Head of caudate nucleus (tissue), 42 donors: ENCODE measurements around the gene NEK10.

Experiments
- DNase-seq, 42 donors: peaks; one replicate each; pipeline versions ENCODE4 v3.0.0 to v3.0.0-alpha.2; 2020 to 2021; ENCODE audit warnings: mixed read lengths in 7 of 42
- intact Hi-C: fragments of 100-400 bp; cut with DNase I; formaldehyde crosslinking; loops from one replicate; pipeline ENCODE4 v1.15.0; 2022

The NEK10 gene

DNA sequence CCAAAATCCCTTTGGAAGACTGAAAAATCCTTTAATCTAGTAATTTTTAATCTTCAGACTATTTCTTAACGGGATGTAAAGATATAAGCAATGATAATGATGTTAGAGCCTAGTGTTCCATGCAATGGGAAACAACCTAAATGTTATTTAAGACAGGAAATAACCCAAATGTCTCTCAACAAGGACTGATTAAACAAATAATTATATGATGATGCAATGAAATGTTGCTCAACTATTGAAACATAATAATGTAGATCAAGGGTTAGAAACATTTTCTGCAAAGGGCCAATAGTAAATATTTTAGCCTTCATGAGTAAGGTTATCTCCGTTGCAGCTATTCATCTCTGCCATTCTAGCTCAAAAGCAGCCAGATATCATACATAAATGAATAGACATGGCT, 275.4 kb downstream of the NEK10 start:
- intact Hi-C loops = no loop called here
- DNase-seq = no peak

DNA sequence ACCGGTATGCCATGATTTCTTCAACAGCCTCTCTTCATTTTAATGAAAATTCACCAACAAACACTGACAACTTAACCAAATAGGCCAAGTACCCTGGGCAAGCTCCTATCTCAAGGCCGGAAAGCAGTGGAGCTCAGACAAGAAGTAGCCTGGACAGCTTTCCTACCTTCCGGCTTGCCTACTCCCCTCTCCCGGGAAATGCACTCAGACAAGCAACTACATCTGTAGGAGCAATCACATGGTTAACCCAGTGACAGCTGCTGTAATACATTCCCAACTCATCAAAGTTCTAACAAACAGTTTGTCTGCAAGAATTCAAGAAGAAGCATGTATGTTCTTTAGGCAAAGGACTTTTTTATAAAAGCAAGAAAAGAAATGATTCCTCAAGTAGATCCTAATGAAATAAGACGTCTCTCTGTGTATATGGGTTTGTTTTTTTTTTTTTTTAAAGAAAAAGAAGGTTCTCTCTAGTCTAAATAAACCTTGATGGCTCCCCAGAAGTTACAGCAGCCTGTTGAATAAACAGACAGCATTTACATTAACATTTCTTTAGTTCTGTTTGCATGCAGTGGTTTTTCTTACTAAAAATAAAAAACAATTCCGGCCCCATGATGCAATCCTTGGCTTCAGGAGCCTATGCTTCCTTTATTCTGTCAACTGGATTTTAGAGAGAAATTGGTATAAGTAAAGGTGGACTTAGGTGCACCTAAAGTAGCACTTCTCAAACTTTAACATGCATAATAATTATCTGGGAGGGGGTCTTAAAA, 278.7 kb downstream of the NEK10 start:
- DNase-seq = no peak
- intact Hi-C loops = no loop called here

DNA sequence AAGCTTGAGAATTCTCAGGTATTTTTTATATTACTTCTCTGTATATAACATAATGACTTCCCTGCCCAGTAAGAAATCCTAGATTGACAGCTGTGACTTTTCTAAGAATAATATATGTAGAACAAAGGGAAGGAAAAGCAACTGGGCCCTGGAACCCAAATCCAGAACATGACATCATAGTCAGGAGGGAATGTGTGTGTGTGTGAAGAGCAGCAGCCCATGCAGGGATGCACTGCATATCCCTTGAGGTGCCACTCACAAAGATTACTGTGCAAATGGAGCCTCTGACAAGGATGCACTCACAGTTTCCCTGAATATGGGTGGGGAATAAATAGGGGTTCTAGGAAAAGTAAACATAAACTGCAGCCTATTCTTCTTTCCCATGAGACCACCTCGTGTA, 279.5 kb downstream of the NEK10 start:
- intact Hi-C loops = no loop called here
- DNase-seq = no peak

DNA sequence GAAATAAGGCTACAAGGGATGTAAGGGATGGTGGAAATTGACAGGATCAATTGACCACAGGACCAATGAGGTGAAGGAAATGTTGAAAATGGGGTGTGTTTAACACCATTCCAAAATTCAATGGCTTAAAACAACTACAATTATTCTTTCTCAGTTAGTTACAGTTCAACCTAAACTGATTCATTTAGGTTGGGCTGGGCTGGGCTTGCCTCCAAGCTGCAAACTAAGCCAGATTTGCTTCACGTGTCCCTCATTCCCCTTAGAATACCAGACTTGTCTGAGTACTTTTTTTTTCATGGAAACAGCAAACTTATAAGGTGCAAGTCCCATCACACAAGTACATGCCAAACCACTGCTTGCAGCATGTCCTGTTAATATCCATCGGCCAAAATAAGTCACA, 280.1 kb downstream of the NEK10 start:
- intact Hi-C loops = no loop called here
- DNase-seq = no peak

DNA sequence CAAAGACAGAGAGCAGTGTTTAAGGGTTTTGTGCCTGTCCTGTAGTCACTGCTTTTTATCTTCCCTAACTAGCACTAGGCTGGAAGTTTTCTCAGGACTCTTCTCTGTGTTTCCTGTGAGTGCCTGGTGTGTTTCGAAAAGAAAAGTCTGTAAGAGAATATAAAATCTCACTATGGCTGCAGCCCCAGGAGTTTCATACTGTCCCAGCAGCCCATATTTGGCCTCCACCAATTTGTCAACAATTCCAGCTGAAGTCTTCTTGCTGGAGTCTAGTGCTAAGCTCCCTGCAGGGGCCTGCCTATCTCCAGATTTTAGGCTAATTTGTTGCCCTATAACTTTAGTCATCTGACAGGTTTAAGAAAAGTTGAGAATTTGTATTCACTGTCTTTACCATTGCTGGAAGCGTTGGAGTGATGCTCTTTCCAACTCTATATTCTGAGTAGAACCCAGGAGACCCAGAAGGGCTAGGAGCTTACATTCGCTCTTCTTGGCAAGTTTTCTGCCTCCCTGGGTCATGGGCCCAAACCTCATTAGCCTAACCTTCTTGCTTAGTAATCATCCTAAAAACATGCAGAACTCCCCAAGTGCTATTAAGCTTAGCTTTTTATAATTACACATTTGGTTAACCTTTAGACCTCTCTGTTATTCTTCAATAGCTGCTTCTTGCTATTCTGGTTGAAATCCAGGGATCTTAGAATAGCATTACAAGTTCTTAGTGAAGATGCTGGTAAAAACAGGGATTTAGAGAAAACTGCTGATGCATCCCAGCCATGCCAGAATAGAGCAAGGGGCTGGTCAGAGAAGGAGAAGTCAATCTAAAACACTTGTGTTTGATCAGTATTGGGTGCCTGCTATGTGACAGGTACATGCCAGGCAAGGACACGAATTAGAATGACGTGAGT, 283.1 kb downstream of the NEK10 start:
- DNase-seq = no peak
- intact Hi-C loops = no loop called here

DNA sequence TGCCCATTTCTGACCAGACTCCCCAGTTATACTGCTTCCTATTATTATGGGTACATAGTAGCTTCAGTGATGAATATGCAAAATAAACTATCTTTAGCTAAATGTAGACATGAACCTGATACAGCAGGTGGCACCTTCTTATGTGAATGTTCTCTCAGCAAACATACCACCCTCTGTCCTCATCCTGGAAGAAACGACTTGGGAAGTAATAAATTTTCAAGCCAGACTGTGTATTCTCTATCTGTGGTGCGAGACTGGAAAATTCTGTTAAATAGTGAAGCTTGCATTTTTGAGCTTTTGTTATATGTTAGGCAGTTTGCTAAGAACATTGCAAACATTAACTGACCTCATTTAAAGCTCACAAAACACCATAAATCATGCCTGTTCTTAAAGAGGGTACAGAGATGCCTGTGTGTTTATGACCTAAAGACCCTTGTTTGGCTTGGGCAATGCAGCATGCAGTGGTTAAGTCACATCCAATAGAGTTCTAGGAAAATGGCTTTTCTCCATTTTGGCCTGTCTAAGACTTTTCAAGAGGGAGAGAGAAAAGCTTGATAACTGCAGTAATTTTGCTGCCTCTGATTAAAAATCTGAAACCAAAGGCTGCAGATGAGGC, 287.1 kb downstream of the NEK10 start:
- intact Hi-C loops = no loop called here
- no peak for DNase-seq

DNA sequence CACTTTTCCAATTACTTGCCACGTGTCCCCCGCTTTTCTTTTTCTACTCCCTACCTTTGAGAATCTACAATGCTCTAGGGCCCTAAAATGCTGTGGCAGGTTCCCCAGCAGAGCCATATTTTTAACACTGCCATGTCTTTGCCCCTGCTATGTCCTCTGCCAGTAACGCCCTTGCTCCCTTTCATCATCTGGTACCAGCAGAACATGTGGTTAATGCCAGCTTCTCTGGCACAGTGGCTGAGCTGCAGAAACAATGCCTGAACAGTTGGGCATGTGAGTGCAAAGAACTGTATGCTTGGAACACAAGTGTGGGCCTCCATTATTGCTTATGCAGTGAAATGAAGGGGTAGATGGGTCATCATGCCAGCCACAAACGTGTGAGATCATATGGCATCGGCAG, 287.6 kb downstream of the NEK10 start:
- DNase-seq = no peak
- intact Hi-C loops = no loop called here

DNA sequence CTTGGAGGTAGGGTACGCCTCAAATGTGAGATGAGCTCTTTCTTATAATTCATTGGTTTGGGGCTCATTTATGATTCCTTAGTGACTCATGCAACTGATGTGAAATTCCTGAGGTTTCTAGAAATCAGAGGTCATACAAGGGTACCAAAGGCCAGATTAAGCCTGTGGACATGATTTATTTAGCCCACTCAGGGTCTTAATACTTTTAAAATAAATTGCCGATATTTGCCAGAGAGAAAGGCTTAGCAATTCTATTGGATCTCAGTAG, 289.0 kb downstream of the NEK10 start:
- no peak for DNase-seq
- intact Hi-C loops = no loop called here

DNA sequence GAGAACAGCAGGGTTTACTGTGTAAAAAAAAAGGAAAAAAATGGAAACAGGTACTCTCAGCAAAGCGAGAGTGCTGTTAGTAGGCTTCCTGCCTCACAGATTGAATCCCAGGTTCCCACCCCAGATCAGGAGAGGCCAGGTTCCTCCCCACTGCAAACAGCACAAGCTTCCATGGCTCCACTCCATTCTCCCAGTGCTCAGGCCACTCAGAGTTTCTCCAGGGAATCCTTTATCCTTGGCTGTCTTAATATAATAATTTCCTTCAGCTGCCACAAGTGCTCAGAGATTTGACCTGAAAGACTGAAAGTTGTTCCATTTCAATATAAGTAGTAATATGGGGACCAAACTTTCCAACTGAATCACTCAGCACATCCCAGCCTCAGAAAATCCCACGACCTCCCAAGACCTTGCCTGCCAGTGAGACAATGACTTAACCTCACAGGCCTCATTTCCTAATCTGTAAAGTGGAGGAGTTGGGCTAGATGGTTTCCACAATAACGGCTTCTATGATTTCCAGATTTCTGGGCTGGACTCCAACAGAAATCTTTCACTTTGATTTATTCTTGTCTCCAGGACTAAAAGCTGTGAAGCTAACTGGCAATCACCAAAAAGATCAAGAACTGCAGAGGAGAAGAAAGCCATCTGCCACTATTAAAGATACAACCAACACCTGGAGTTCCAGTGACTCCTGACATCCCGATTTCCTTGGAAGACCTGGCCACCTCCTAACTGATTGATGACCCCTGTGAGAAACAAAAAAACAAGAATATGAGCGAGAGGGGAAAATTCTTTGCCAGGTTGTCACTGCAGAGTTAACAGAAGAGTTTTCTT, 289.5 kb downstream of the NEK10 start:
- DNase-seq = no peak
- intact Hi-C loops = no loop called here

DNA sequence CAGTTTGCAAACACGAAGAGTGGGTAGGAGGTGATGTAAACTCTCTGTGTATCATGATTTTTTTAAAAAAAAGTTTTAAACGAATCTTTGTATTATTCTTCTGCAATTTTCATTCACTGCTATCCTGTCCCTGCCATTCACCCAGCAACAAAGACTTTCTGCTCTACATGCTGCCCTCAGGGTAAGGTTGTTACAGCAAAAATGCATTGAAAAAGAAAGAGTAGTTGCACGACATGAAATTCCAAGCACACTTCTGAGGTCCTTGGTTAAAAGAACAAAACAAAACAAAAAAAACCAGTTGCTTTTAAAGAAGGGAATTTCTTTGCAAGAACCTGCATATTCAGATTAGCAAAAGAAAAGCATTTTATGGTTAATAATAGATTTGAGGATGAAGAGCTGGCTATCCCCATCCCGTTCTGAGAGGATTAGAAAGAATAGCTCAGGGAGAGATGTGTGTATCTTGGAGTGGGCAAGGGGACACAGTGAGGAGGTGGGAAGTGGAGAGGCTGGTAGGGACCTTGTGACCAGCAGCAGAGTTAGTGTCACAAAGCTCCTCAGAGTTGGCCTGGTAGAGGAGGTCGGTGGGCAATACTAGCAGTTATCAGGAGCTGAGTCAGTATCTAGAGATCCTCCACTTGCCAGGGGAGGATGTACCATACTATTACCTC, 290.8 kb downstream of the NEK10 start:
- intact Hi-C loops = no loop called here
- DNase-seq = no peak

DNA sequence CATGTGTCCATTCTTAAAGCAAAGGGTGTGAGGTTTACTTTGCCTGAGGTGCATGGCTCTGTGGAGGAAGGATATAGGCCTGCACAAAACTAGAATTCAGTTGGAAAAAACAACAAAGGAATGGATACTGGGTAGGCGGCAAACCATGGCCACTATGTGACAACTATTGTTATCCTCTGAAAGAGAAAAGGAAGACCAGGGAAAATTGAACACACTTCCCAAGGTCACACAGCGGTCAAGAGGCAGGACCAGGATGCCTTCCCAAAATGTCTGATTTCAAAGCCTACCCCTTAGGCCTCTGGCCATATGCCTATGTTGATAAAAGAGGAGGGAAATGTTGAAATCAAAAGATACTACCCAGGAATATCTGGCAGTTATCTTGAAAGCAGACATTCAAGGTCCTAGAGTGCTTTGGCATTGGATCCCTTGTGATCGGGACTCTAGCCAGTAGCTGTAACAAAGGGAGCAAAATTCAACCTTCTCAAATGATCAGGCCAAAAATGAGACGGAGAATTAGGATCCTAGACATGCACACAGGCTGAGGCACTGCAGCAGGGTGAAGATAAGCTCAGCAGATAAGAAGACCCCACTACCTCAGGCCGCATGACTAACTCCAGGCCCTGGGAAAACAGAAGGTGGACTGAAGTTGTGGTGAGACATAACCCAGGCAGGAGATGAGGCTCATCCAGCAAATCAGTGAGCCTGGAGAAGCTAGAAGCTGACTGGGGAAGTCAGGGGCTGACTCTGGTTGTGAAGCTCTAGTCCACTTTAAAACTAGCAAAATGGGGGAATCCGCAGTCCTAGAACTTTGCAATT, 292.2 kb downstream of the NEK10 start:
- intact Hi-C loops = no loop called here
- no peak for DNase-seq

DNA sequence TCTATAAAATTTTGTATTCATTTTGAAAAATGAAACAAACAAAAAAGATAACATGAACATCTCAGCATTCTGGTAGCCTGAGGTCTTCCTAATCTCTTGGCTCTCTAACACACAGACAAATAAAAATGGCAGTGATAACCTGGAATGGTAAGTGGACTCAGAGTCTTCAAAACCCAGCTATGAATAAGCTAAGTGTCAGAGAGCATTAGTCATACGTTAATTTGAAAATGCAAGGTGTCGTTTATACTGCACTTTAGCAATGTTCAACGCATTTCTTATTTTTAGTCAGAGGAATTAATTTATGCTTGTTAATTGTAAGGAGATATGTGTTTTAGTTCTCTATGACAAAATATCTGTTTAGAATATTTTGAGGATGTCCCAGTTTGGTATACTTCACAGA, 294.3 kb downstream of the NEK10 start:
- DNase-seq = no peak
- intact Hi-C loops = no loop called here

DNA sequence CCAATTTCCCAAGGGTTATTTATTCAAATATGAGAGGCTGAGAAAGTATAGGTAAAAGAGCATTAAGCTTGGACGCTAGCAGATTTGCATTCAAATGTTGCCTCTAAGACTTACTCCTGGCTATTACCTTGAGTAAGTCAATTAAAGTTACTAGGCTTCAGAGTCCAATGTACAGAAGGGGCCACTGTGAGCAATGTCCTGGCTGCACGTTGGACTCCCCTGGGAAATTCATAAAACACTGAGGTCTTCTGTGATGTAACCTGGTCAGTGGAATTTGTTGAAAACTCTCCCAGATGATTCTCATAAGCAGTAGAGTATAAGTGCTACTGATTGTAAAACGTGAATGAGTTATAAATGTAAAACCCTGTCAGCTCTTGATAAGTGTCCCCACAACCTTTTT, 295.3 kb downstream of the NEK10 start:
- intact Hi-C loops = no loop called here
- DNase-seq = no peak

DNA sequence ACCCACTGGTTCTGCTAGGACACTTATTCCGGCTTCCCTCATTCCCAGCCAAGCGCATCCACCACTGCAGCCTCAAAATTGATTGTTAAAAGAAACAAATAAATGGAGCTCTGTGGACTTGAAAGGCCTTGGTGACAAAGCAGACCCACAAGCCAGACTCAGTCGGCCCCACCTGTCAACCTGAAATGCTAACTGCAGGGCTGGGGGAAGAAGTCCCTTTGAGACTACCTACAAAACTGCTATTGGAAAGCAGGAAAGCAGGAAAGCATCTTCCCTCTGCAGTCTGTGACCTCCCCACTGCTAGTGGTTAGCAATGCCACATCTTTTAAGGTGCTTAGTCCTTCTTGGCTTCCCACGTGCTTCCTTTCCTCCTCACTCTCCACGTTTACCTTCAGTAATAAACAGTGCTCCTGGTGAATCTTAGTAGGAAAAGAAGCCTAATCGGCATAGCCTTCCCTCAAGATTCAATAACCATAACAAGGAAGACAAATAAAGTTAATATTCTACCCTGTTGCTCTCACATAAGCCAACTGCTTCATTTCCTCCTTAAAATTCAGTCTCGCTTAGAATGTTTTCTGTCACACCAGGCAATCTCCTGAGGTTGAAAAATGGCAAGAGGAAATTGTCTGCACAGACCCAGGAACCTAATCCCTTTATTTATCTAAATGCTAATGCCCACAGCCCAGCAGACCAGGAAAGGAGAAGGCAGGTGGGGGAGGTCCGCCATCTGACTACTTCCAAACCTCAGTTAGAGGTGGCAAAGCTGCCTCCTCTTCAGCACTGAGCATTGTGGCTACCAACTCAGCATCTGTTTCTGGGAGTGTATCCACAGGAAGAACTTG, 296.2 kb downstream of the NEK10 start:
- intact Hi-C loops = no loop called here
- DNase-seq = no peak

DNA sequence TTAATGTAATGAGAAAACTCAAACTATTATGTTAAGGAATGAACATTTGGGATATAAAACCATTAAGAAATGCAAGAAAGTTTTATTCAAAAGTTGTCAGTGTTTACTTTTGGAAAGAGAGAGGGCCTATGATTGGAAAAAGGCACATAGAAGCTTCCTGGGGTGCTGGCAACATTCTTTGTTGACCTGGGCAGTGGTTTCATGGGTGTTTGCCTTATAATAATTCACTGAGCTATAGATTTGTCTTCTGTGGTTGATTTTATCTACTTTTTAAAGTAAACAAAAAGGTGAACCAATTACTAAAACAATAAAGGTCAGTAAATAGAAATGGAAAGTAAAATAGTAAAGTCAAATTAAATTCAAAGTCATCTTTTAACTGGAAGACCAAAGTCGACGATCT, 308.8 kb downstream of the NEK10 start:
- intact Hi-C loops = no loop called here
- DNase-seq = no peak
